Right lobe of liver (tissue), 4 donors: ENCODE results near the gene PARP1.

Experiments used
- CTCF ChIP-seq, 4 donors: fragments of 200-600 bp in 3 of 4; fragments of 450-650 bp in 1 of 4; IDR thresholded peaks; one replicate each; pipeline versions ENCODE4 v1.5.1 to v1.8.0; 2016 to 2022; ENCODE audit warnings: antibody characterized with exemption in 4 of 4, mild to moderate bottlenecking in 2 of 4
- POLR2A ChIP-seq: fragments of 450-650 bp; IDR thresholded peaks from one replicate; pipeline ENCODE4 v1.6.1; 2017; ENCODE audit warnings: antibody characterized with exemption, mild to moderate bottlenecking
- donor health status: DM: no; HTN: no; CAD: no.
- donor health status: DM: no; HTN: no; CAD: no.
- donor health status: DM: no; HTN: yes; CAD: no.

GRCh38 chr1:226411619-226412018 lies 3.7 kb upstream of the PARP1 start:
- no peak for TF ChIP-seq CTCF (IDR thresholded peaks at IDR 0.05)
- no peak for TF ChIP-seq POLR2A
